PC-3 (cell line): ENCODE results near the gene CDK14. TPM values are rescaled to one million over a fixed set of nuclear protein-coding genes. Genes with fewer than 3 reads are reported as not detected.

ENCODE experiments used
- ATAC-seq: fragments of 200-7000 bp; cut with Tn5 transposase; 2 replicates; pipeline ENCODE4 v1.9.1; 2020; ENCODE audit warnings: mild to moderate bottlenecking, moderate library complexity
- BruUV-seq: library from RNA; stranded (reverse); fragments of 400-500 nt; replicated peaks from 2 replicates; lab custom pipeline; 2021; lab: Mats Ljungman, UMichigan
- CTCF ChIA-PET: fragments of 300-600 bp; sonication (Branson Sonifier 250); formaldehyde crosslinking; loops from one replicate; lab custom pipeline; 2022; ENCODE audit warnings: antibody characterized with exemption; lab: Charles Lee
- POLR2A ChIA-PET: fragments of 300-600 bp; sonication (Branson Sonifier 250); formaldehyde crosslinking; loops from one replicate; lab custom pipeline; 2022; ENCODE audit warnings: antibody characterized with exemption; ENCODE audit not compliant: unreplicated experiment; lab: Charles Lee
- DNase-seq: peaks from one replicate; pipeline ENCODE4 v3.0.0-alpha.2; 2015
- H2AFZ ChIP-seq: fragments of 300-600 bp; sonication (generic); 2 replicates; pipeline ENCODE4 v1.6.0; 2016; ENCODE audit warnings: antibody characterized with exemption, low read length
- H3F3A ChIP-seq: fragments of 300-600 bp; sonication (generic); one replicate; pipeline ENCODE4 v1.6.0; 2017; ENCODE audit warnings: antibody characterized with exemption, low read length, control low read depth, mild to moderate bottlenecking; ENCODE audit not compliant: unreplicated experiment
- H3K27ac ChIP-seq: fragments of 300-600 bp; sonication (generic); 2 replicates; pipeline ENCODE4 v1.5.1; 2016; ENCODE audit warnings: mild to moderate bottlenecking, low read length
- H3K27me3 ChIP-seq: fragments of 300-600 bp; sonication (generic); 2 replicates; pipeline ENCODE4 v1.6.1; 2016; ENCODE audit warnings: low read length, mixed read lengths
- H3K36me3 ChIP-seq: fragments of 300-600 bp; sonication (generic); 2 replicates; pipeline ENCODE4 v1.6.1; 2016; ENCODE audit warnings: low read depth, mixed run types, low read length, mixed read lengths
- H3K4me1 ChIP-seq: fragments of 300-600 bp; sonication (generic); 2 replicates; pipeline ENCODE4 v1.5.1; 2016; ENCODE audit warnings: low read length; ENCODE audit not compliant: insufficient read depth
- H3K4me2 ChIP-seq: fragments of 300-600 bp; sonication (generic); 2 replicates; pipeline ENCODE4 v1.6.0; 2016; ENCODE audit warnings: low read length
- H3K4me3 ChIP-seq: fragments of 300-600 bp; sonication (generic); 2 replicates; pipeline ENCODE4 v1.5.1; 2016; ENCODE audit warnings: mild to moderate bottlenecking, low read length, mixed read lengths
- H3K79me2 ChIP-seq: fragments of 300-600 bp; sonication (generic); 2 replicates; pipeline ENCODE4 v1.6.1; 2017; ENCODE audit warnings: low read length, mixed read lengths
- H3K9ac ChIP-seq: fragments of 300-600 bp; sonication (generic); 2 replicates; pipeline ENCODE4 v1.6.0; 2016; ENCODE audit warnings: mild to moderate bottlenecking, low read length
- H3K9me2 ChIP-seq: fragments of 300-600 bp; sonication (generic); replicated peaks from 2 replicates; pipeline ENCODE4 v1.6.1; 2016; ENCODE audit warnings: mixed run types, low read length, mixed read lengths
- H3K9me3 ChIP-seq: fragments of 300-600 bp; sonication (generic); 2 replicates; pipeline ENCODE4 v1.6.1; 2016; ENCODE audit warnings: low read length, mixed read lengths
- H4K20me1 ChIP-seq: fragments of 300-600 bp; sonication (generic); 2 replicates; pipeline ENCODE4 v1.6.1; 2016; ENCODE audit warnings: low read length, mixed read lengths
- CTCF ChIP-seq: fragments of 300-600 bp; sonication (generic); conservative IDR thresholded peaks from 2 replicates; pipeline ENCODE4 v1.5.1; 2017; ENCODE audit warnings: antibody characterized with exemption, low read depth, mild to moderate bottlenecking, low read length
- EZH2 ChIP-seq: fragments of 300-600 bp; sonication (generic); IDR thresholded peaks from one replicate; pipeline ENCODE4 v1.6.1; 2017; ENCODE audit warnings: antibody characterized with exemption, mild to moderate bottlenecking, low read length; ENCODE audit not compliant: unreplicated experiment
- EZH2phosphoT487 ChIP-seq: fragments of 300-600 bp; sonication (generic); IDR thresholded peaks from 2 replicates; pipeline ENCODE4 v1.6.1; 2018; ENCODE audit warnings: mild to moderate bottlenecking, antibody characterized with exemption, low read length, borderline replicate concordance
- intact Hi-C: fragments of 100-400 bp; cut with micrococcal nuclease; formaldehyde crosslinking; loops from 2 replicates; pipeline ENCODE4 v1.9.0; 2023
- total RNA-seq: library from RNA; depleted of rRNA; stranded (reverse); fragments of >200 nt; gene quantifications from 2 replicates; pipeline ENCODE4 v1.2.3, GENCODE V29; 2014

The CDK14 gene
- total RNA-seq, 1 experiment from 2014 or later = 8.2 TPM

DNA sequence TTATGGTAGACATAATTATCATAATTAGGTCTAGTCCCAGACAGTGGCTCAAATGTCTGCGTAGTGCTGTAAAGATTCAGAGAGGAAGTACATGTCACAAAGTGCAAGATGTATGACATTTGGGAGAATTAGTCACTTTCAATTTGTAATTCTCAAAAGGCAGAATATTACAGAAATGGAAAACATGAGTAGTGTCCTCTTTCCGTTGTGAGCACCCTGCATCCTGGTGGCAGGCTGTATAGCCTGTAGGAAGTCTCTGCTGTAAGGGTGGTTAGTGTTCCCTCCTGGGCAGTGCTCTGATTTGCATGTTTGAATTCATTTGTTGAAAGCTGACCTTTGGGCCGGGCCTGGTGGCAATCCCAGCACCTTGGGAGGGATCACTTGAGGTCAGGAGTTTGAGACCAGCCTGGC lies 17.0 kb downstream of the CDK14 start:
- H3K9me2 ChIP-seq = no peaks in the 10 kb centered on the region
- ATAC-seq (peak; percentile 73), DNase-seq (no peak)
- no TSS peak for BruUV-seq
- no peaks in the 10 kb centered on the region for H3K36me3 ChIP-seq
- peaks cover 3% of the 10 kb centered on the region; the same call in 1 of the 2 replicates for H3K4me1 ChIP-seq
- H3K4me2 ChIP-seq = no peak overlapping the region
- no peak overlapping the region for H3K27ac ChIP-seq
- no peaks in the 10 kb centered on the region for H3F3A ChIP-seq
- no peaks in the 10 kb centered on the region for H3K79me2 ChIP-seq
- no peak overlapping the region for H3K4me3 ChIP-seq
- TF ChIP-seq EZH2 = no peak
- no peak for TF ChIP-seq EZH2phosphoT487
- no peak for TF ChIP-seq CTCF
- ChIA-PET CTCF (no interaction called here), POLR2A (no interaction called here)
- no peaks in the 10 kb centered on the region for H3K9me3 ChIP-seq
- no peaks in the 10 kb centered on the region for H4K20me1 ChIP-seq
- H2AFZ ChIP-seq = no peak overlapping the region
- H3K27me3 ChIP-seq = no peaks in the 10 kb centered on the region
- no peak overlapping the region for H3K9ac ChIP-seq
- intact Hi-C loops = no loop called here

DNA sequence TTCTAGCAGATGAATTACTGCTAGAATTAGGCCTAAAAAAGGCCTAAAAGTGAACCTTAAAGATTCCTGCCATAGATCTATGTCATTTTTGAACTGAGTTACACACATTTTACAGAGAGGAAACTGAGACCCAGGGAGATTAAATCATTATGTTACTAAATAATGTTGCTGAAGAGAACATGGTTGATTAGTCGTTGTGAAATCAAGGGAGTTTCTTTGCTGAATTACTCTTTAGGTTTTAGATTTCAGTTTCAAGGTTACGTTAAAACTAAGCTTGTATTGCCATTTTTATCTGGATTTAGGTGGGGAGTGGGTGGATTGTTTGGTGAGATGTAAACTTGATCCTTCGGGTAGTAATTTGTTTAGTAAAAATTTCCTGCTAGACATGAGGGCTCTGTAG lies 21.3 kb downstream of the CDK14 start:
- POLR2A ChIA-PET = no interaction called here
- peaks cover 22% of the 10 kb centered on the region for H3K4me1 ChIP-seq
- H3F3A ChIP-seq = no peaks in the 10 kb centered on the region
- TF ChIP-seq EZH2phosphoT487 (no peak), CTCF (no peak)
- CTCF ChIA-PET = no interaction called here
- intact Hi-C loops = no loop called here
- BruUV-seq = no TSS peak
- H3K9me2 ChIP-seq = no peaks in the 10 kb centered on the region
- DNase-seq (no peak), ATAC-seq (no peak)
- H3K4me2 ChIP-seq = no peak overlapping the region
- H3K4me3 ChIP-seq = no peak overlapping the region
- no peaks in the 10 kb centered on the region for H3K36me3 ChIP-seq
- no peaks in the 10 kb centered on the region for H3K9me3 ChIP-seq
- no peak overlapping the region for H3K27ac ChIP-seq
- no peaks in the 10 kb centered on the region for H3K27me3 ChIP-seq
- H3K9ac ChIP-seq = no peak overlapping the region
- H3K79me2 ChIP-seq = no peaks in the 10 kb centered on the region
- H2AFZ ChIP-seq = no peak overlapping the region
- no peaks in the 10 kb centered on the region for H4K20me1 ChIP-seq

DNA sequence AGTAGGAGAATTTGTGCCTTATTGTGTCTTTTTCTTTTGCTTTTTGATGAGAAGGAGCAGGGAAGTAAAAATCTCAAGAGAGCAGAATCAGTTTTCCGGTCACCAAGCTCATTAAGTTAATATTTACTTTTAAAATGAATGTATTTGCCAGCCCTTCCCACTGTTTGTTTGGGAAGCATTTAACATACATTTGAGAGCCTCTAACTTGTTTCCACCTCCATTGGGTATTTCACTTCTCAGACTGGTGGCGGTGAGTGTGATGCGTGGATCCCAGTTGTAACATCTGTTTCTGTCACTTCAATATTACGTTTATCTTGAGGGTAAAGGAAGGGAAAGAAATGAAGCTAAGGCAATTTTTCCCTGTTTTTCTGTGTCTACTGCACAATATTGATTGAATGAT lies 22.8 kb downstream of the CDK14 start:
- ATAC-seq (peak; percentile 84), DNase-seq (peak; percentile 46)
- Histone ChIP-seq H3F3A (no peaks in the 10 kb centered on the region), H3K9ac (peak overlapping the region; percentile 34; the same call in 1 of the 2 replicates), H3K4me2 (peak overlapping the region; percentile 67), H3K4me3 (no peak overlapping the region), H3K9me2 (no peaks in the 10 kb centered on the region), H3K4me1 (peaks cover 31% of the 10 kb centered on the region), H3K36me3 (no peaks in the 10 kb centered on the region), H2AFZ (no peak overlapping the region), H3K79me2 (no peaks in the 10 kb centered on the region), H3K27me3 (no peaks in the 10 kb centered on the region), H3K27ac (peak overlapping the region; percentile 55), H3K9me3 (no peaks in the 10 kb centered on the region), H4K20me1 (no peaks in the 10 kb centered on the region)
- POLR2A ChIA-PET = interaction anchor here (0.7 to 1.1 kb wide), 2 partner anchors 22 to 24 kb away, joined by 3 to 4 read pairs; no protein-coding TSS in a partner anchor
- BruUV-seq = no TSS peak
- CTCF ChIA-PET = interaction anchor here (0.7 to 0.8 kb wide), 2 partner anchors 10 to 34 kb away, joined by 3 read pairs; no protein-coding TSS in a partner anchor
- TF ChIP-seq EZH2phosphoT487 = no peak
- intact Hi-C loops = loop anchor here (2.0 kb wide), 1 partner anchor 22 kb away; the partner anchor contains the start of gene CDK14
